GF-D8 (cell line): Measurements from ENCODE around the gene DCANP1.
A peak's percentile ranks its signal among the peaks of the same experiment; 100 is the strongest.

Experiments
- DNase-seq: peaks from one replicate; lab custom pipeline; 2025; lab: John Stamatoyannopoulos, UW

The DCANP1 gene

DNA sequence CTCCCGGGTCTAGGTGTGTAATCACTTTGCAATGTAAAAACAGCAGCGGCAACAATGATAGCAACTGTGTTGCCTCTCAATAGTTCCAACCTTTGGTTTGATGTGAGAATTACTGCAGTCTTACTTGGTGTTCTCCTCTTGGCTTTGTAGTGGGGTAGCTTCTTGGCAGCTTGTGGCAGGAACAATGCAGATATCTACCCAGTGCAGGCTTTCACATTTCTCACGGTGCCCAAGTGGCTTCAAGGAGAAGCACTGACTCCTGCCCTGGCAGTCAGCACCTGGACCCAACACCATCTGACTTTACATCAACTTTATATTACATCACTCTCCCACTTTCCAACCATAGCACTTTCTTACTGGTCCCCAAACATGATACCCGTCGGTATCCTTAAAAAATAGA is 33.4 kb upstream of the DCANP1 start:
- DNase-seq: no peak

DNA sequence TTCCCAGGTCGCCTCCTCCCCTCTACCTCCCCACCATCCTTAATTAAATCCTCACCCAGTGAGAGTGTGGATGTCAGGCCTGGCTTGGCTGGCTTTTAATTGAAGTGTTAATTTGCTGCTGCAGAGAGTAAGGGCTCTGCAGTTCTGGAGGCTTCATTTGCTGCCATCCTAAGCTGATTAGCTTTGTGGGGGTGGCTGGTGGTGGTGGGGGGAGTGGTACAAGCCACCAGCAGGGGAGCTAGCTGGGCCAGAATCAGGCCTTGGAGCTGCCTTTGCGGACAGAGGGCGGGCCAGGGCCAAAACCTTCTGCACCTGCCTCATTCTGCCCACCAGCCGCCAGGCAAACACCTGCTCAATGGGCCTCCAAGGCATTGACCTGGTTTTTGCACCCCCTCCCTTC is 31.8 kb upstream of the DCANP1 start:
- DNase-seq: no peak

DNA sequence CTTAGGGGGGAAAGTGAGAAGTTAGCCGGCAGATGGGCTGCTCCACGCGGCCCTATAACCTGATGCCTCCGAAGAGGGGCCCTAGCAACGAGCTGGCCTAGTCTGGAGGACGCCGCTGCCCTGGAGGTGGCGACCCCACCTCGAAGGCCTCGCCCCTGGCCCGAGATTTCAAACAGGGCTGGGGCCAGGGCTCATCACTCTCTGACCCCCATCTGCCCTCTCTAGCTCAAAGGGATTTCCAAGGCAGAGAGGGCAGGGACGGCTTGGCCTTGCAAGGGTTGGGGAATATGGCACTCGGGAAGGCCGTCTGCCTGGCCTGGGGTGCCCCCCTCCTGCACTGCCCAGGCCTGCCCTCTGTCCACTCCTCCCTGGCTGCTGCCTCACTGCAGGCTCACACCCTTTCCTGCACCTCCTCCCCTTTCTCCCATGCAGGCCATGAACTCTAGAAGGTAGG is 30.5 kb upstream of the DCANP1 start:
- no peak for DNase-seq

DNA sequence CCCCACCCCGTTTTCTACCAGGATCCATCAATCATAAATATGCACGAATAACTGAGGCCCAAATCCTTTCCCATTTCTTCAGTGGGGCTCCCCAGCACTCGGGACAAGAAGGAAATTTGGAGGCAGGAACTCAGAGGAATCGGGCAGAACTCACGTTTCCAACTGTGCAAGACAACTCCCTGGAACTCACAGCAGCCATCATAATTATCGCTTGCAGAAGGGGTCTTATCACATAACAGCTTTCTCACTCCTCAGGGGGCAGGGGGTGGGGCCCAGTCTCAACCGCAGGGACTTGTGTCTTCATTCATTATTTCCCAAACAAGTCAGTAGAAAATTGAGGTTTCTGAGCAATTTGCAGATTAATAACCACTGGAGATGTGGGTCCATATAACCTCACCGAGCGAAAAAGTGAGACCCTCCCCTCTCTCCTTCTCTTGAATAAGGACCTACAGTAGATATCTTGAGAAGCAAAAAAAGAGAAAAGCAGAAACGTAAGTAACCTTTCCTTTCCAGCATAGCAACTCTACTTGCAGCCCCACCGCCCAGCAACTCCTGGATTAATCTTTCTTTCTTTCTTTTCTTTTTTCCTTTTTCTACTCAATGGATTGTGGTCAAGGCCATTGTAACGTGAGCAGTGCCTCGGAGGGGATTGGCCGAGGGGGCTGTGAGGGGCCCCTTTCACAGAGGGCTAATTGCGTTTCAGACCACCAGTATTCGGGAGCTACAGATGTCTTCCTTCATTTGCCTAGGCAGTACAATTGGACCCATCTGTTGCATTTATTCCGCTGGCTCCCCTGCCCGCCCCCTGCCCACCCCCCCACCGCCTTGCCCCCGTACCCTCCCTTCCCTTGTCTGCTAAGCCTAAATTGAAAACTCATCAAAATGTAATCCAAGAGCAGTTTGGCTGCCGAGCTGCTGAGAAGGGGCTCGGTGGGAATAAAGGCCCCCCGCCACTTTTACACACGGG is 29.8 kb upstream of the DCANP1 start:
- DNase-seq: no peak

DNA sequence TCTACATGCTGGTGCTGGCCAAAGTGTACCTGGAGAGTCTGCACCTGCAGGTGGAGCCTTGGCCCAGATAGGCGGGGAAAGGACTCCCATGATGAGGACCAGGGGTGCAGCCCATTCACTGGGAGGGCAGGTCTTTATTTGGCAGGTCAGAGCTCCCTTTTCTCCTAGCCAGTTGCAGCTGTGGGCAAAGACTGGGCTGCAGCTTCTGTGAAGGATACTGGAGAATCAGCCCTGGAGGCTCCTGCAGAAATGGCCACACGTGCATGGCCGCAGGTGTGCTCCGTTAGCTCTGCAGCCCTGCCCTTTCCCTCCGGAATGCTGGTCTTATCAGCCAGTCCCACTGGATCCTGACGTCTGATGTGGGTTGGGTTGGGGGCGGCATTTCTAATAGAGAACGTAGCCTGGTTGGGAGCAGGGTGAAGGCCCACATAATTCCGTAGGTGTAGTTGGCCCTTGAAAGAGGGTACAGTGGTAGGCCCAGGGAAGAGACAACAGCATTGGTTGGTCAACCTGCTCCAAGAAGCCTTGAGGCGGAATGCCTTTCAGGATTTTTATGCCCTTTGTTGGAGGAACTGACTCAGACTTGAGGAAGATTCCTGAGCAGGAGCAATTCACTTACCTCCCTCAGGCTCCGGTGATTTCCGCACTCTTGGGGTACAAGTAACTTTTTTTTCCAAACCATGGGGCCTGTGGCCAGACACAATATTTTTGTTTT is 27.0 kb upstream of the DCANP1 start:
- DNase-seq: no peak

DNA sequence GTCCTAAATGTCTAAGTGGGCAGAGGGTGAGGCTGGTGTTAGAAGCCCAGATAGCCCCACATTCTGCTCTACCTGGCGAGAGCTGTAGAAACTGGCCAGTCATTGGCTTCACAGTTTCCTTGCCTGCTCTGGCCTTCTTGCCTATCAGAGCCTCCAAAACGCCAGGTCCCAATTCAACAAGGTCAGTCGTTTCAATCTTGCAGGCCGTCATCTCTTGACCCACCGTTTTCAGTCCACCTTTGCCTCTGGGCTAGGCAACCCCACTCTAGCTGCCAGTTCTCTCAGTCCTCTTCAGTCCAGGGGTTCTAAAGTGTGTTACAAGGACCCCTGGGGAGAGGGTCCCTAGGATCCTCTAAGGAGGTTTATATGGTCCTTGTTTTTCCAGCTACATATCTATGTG is 25.0 kb upstream of the DCANP1 start:
- no peak for DNase-seq

DNA sequence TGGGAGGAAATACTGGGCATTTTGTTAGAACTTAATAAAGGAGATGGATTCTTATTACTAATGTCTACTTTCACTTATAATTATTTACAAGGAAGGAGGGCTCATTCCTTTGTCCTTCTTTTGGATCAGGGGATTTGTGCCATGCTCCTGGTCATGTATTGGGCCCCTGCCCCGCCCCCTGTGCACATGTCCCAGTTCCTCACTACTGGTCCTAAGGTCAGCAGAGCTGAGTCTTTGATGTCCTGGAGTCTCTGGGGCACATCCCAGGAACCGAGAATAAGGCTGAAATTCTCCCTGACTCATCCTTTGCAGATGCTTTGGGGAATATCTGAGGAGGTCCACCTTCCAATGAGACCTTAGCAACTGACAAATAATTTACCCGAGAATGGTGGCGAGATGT is 24.6 kb upstream of the DCANP1 start:
- DNase-seq: no peak

DNA sequence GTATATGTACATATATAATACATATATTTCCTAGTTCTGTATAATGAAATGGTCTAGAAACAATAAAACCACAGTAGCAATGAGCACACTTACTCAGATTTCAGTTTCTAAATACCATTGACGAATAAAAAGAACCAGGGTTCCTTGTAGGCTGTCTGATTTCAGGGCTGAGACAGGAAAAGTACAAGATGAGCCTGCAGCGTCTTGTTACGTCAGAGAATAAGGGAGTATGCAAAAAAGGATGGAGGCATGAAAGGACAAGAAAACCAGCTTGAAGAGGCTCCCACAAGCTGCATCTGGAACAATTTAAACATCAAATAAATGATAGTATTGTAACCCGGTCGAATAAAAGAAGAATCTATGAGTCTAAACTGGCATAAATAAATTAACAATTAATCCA is 22.8 kb upstream of the DCANP1 start:
- no peak for DNase-seq

DNA sequence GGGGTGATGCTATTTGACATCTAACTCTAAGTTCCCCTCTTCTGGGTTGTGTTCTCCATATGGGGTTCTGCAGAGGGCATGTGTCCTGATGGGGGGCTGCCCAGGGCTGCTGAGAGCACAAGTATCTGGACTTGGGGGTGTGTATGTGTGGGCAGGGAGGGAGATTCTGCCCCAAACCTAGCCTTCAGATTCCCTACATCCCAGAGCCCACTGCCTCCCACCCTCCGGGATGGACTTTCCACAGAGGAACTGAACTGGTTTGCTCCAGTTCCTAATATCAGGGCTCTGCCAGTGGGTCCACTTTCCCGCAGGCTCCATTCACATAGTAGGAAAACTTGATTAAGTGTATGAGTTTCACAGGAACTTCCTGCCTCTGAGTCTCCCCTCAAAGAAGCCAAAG is 21.4 kb upstream of the DCANP1 start:
- no peak for DNase-seq

DNA sequence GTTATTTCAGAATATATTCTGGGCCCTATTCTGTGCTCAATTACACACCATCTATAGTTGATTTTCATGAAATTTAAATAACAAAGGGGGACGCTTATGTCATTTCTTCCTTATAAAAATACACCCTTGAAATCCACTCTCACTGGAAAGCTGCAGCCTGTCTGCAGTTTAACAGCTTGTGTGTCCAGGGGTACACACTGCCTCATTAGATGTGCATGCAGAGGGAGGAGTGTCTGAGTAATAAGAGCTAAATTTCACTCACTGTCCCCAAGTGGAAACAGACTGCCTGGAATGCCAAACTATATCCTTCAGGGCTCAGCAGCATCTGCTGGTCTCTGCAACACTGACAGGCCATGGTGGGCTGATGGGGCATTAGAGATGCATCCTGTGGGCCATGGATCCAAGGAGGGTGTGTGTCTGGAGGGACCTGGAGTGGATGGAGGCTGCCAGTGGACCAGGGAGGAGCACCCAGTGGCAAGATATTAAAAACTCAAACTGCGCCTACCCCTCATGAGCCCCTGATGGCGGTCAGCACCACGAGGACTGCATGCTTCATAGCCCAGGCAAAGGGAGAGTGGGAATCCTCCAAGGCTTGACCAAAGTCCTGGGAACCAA is 20.8 kb upstream of the DCANP1 start:
- DNase-seq: no peak

DNA sequence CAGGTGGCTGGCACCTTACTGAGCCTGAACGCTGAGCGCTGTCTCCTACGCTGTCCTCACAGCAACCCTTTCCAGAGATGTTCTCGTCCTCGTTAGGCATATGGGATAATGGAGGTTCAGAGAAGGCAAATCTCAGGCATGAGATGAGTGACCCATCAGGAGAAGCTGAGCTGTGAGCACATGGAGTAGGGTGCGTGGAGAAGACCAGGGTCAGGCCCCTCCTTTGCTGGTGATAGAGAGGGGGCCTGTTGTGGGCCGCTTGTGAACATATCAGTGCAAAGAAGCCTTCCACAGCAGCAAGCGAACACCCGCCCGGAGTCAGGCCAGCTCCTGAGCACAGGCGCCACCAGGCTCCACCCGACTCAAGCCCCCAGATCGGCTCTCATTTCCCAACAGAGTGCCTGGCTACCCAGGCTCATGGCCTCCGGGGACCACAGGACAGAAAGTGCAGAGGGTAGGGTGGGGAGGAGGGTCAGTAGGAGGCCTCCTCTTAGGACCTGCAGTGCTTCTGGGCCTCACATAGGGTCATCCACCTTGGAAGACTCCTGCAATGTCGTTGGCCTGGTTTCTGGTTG is 20.0 kb upstream of the DCANP1 start:
- no peak for DNase-seq

DNA sequence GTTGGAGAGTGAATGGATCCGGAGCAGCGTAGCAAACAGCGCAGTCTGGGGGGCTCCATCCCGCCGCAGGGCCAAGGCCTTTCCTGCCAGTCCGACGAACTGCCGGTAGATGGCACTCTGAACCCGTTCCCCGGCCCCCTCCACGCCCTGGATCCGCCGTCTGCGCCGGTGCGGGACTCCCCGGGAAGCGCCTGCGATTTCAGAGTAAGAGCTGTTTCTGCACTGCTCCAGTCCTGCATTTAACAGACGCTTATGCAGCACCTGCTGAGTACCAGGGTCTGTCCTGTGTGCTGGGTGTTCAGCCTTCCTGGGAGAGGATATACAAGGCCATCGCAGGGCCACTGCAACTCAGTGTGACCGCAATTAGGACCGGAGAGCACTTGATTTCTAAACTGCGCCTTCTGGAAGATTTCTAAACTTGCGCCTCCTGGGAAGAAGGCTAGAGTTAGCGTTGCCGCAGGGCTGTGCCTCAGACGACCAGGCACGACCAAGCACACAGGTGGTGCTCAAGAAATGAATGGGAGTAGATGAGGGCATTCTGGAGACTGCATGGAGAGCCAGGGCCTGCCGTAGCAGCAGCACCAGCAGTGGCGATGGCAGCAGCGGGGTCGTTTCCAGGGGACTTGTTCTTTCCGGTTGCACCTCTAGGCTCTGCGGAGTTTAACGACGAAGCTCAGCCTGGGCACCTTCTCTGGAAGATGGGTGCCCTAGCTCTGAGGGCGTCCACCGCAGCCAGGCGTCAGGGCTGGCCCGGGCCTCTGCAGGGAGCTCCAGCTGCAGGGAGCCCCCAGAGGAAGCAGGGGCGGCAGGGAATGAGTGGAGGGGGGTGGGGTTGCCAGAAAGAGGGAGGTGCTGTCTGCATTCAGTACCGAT is 19.3 kb upstream of the DCANP1 start:
- DNase-seq: no peak

DNA sequence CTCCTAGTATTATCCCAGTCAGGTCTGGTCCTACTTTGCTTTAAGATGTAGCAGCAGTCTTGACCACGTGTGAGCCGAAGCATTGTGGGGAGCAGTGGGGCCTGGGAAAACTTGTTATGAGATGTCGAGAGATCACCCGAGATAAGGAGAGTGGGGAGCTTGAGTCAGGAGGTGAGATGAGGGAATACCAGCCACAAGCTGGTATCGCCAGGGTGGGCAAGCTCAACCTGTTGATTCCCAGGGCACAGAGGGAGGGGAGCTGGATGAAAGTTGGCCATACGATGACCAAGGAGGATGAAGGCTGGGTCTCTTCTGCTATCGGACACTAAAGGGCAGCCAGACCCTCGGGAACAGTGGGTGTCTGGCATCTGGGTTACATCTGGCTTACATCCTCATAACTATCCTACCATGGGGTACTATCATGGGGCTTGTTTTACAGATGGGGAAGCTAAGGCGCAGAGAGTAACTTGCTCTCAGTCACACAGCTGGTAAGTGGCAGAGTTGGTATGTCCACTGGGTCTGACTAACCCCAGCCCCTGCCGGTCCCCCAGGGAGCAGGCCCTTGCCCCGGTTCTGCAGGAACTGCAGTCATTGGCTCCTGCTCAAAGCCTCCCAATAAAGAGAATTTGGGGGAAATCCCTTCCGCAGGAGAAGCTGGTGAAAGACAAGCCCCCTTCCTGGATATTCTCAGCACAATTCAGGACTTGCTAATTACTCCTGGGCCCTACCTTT is 18.4 kb upstream of the DCANP1 start:
- no peak for DNase-seq

DNA sequence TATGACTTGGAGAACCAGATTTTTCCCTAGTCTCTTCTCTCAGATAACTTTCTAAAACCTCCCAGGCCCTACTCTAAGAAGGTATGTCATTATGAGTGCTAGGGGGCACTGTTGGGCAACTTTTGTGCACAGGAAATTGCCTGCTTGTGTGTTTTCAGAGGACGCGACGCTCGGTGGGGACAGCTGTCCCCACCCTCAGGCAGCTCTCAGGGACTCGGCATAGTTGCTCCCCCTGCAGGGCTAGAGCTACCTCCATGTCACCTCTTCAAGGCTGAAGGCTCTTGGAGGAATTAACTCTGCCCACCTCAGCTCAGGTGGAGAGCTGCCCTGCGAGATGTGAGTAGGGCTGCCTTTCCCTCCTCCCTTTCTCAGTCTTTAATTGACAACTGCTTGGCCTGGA is 15.2 kb upstream of the DCANP1 start:
- DNase-seq: peak; percentile 0

DNA sequence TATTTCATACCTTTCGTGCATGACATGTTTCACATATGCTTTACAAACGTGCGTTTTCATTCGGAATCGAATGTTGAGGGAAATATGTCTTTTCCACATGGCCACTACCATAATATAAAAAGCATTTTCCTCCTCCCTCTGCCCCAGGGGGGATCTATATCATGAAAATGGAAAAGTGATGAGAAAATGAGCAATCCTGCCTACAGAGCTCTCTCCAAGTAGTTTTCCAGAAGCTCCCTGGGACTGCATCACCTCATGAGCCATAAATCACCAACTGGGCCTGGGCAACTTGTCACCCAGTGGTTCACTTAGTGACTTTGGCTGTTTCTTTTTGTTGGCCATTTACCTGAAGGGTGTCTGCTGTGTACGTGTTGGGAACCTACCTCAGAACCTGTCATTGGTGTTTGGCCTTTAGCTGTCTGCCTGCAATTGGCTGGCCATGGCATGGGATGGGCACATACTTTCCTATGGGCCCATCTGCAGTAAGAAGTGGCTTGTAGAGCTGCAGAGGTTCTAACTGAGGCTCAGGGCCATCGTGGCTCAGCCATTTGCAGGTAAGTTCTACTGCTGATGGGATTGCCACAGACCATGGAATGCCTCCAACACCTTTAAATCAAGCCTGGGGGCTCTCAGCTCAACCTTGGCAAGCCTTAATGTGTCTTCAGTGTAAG is 14.5 kb upstream of the DCANP1 start:
- DNase-seq: no peak

DNA sequence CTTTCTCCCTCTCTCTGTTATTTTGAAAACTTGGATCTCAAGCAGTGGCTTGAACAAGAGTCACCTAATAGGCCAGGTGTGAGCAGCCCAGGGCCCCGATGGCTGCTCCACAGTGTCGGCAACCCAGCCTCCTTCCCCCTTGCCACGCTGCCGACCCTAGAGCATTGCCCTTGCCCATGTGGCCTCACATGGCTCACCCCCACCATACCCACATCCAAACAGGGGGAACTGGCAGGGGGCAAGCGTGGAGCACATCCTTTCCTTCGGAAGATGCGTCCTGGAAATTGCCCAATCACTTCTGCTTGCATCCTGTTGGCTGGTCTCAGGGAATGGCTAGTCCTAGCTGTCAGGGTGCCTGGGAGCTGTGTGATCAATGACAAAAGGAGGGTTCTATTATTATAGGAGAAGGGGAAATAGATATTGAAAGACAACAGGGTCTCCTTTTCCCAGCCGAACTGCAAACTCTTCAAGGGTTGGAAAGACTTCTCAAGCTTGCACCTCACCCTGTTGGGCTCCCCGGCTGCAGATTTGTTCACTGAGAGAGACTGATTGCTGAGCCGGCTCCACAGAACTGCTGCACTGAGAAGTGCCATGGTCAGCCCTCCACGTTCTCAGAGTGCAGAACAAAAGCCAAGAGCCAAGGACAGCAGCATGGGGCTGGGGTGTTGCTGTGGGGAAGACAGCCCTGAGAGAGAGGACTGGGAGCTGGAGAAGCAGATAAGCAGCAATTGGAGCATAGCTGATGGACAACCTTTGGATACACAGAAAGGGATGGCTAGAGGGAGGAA is 13.3 kb upstream of the DCANP1 start:
- no peak for DNase-seq

DNA sequence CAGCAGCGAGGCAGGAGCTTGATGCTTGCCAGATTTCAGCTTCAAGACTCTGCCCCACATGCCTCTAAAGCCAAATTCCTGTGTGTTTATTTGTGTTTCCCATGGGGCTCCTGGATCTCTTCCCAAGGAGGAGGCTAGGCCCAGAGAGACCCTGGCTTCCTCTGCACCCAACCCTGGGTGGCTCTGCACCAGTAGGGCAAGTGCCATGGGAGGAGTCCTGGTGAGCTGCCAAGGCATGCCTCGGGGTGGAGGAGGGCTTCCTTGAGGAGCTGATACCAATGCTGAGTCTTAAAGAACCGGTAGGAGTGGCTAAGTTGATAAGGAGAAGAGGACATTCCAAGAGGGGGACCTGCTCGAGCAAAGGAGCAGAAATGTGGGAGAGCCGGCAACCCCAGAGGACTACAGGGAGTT is 11.8 kb upstream of the DCANP1 start:
- DNase-seq: no peak

DNA sequence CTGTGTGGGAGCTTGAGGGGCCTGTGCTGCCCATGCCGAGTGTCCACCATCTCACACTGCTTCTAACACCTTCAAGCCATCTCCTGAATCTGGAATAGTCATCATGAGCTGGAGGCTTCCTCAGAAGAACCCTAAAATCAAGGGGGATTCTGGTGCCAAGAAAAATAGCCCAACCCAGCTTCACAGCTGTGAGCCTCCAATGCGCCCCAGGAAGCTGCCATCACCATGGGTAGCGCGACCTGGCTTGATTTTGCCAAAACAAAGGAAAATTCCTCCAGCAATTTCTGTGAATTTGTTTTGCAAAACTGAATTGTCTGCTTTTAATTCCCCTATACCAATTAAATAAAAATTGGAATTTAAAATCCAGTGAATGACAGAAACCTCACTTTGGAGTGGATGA is 11.2 kb upstream of the DCANP1 start:
- DNase-seq: no peak

DNA sequence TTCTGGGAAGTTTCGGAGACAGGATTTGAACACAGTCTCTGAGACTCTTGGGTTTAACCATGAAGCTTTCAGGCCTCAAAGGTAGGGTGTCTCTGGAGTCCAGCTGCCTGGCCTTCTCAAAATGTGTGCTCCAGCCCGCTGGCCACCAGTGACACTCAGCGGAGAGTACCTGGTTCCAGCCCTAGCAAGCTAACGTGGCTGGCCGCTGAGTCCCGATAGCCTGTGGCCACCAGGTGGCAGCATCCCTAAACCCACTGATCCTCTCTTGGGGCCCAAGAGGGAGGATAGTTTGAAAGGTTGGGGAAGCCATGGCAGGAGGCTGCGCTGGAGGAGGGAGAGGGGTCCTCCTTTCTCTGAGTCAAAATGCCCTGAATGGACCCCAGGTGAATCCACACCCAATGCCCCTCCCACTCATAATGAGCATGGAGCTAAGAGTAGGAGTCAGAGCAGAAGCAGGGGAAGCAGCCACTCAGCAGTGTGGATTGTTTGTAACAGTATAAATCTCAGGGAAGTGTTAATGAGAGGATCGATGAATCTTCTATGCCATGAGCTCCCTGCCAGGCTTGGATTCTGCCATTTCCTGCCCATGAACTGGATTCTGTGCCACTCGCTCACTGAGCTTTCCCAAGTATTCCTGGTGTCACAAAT is 10.4 kb upstream of the DCANP1 start:
- no peak for DNase-seq
